H1 (cell line): ENCODE results near the gene NGFR. TPM values are rescaled to one million over a fixed set of nuclear protein-coding genes. Genes with fewer than 3 reads are reported as not detected.

ENCODE experiments used
- CTCF ChIA-PET: fragments of 300-600 bp; sonication (Branson Sonifier 250); formaldehyde crosslinking; loops from one replicate; lab custom pipeline; 2021; ENCODE audit not compliant: partially characterized antibody; lab: Charles Lee
- POLR2A ChIA-PET: fragments of 300-600 bp; sonication (Branson Sonifier 250); formaldehyde crosslinking; loops from one replicate; lab custom pipeline; 2021; ENCODE audit warnings: inconsistent platforms; ENCODE audit not compliant: partially characterized antibody; lab: Charles Lee
- DNase-seq, 2 experiments: peaks; one replicate each; pipeline versions ENCODE4 v3.0.0 to v3.0.0-alpha.2; 2010 to 2022; ENCODE audit warnings: low spot score in 2 of 2, low read depth in 1 of 2, mixed read lengths in 1 of 2
- FAIRE-seq: peaks from 2 replicates; lab custom pipeline; 2011; peaks lifted over from hg19 to GRCh38; lab: Jason Lieb, UNC
- H2AFZ ChIP-seq: 2 replicates; pipeline ENCODE4 v1.8.1; 2012; ENCODE audit warnings: low read length, inconsistent platforms
- H2AK5ac ChIP-seq: 2 replicates; pipeline ENCODE4 v1.6.1; 2013; ENCODE audit warnings: low read depth, low read length
- H2BK120ac ChIP-seq: replicated peaks from 2 replicates; pipeline ENCODE3; 2013; ENCODE audit warnings: low read depth, low read length, inconsistent platforms
- H2BK12ac ChIP-seq: 2 replicates; pipeline ENCODE4 v1.6.1; 2013; ENCODE audit warnings: low read depth, low read length
- H2BK15ac ChIP-seq: 2 replicates; pipeline ENCODE4 v1.6.1; 2013; ENCODE audit warnings: low read length
- H2BK20ac ChIP-seq: 2 replicates; pipeline ENCODE4 v1.6.1; 2013; ENCODE audit warnings: low read length
- H2BK5ac ChIP-seq: 2 replicates; pipeline ENCODE4 v1.6.1; 2013; ENCODE audit warnings: low read depth, low read length
- H3K14ac ChIP-seq: 2 replicates; pipeline ENCODE4 v1.6.1; 2013; ENCODE audit warnings: inconsistent platforms; ENCODE audit not compliant: insufficient read length
- H3K18ac ChIP-seq: 2 replicates; pipeline ENCODE4 v1.6.1; 2013; ENCODE audit warnings: low read length; ENCODE audit errors: extremely low read depth
- H3K23ac ChIP-seq: 2 replicates; pipeline ENCODE4 v1.6.1; 2013; ENCODE audit warnings: inconsistent platforms; ENCODE audit not compliant: insufficient read length
- H3K23me2 ChIP-seq: 2 replicates; pipeline ENCODE4 v1.6.1; 2013; ENCODE audit warnings: low read depth, low read length
- H3K27ac ChIP-seq: 2 replicates; pipeline ENCODE4 v1.6.1; 2011; ENCODE audit warnings: low read depth, low read length, inconsistent platforms
- H3K27me3 ChIP-seq, 4 experiments: replicated peaks in 1 of 4; 1 replicate in 1 of 4; 2 replicates in 3 of 4; pipeline versions ENCODE4 v1.6.1 to v1.8.1; 2011 to 2013; ENCODE audit warnings: low read length in 3 of 4, mild to moderate bottlenecking in 3 of 4, inconsistent platforms in 2 of 4, mixed read lengths in 2 of 4, moderate library complexity in 1 of 4; ENCODE audit not compliant: control insufficient read depth in 3 of 4, insufficient read depth in 3 of 4; ENCODE audit errors: extremely low read depth in 1 of 4
- H3K36me3 ChIP-seq, 4 experiments: 2 replicates each; pipeline versions ENCODE4 v1.6.1 to v1.8.1; 2011 to 2013; ENCODE audit warnings: mild to moderate bottlenecking in 4 of 4, low read length in 3 of 4, moderate library complexity in 2 of 4, control low read depth in 1 of 4, inconsistent platforms in 1 of 4; ENCODE audit not compliant: insufficient read depth in 4 of 4, control insufficient read depth in 2 of 4
- H3K4ac ChIP-seq: replicated peaks from 2 replicates; pipeline ENCODE3; 2013; ENCODE audit warnings: low read length, low read depth, mixed read lengths, inconsistent platforms; ENCODE audit not compliant: insufficient read length
- H3K4me1 ChIP-seq, 4 experiments: replicated peaks in 1 of 4; 1 replicate in 1 of 4; 2 replicates in 3 of 4; pipeline versions ENCODE4 v1.6.1 to v1.8.1; 2011 to 2013; ENCODE audit warnings: low read length in 3 of 4, inconsistent platforms in 2 of 4, mixed read lengths in 1 of 4; ENCODE audit not compliant: insufficient read depth in 4 of 4, control insufficient read depth in 3 of 4
- H3K4me2 ChIP-seq, 2 experiments: 2 replicates each; pipeline versions ENCODE4 v1.6.1 to v1.8.1; 2011 to 2013; ENCODE audit warnings: low read depth in 2 of 2, low read length in 2 of 2, control low read depth in 1 of 2, inconsistent platforms in 1 of 2, mild to moderate bottlenecking in 1 of 2; ENCODE audit not compliant: insufficient read depth in 1 of 2
- H3K4me3 ChIP-seq, 4 experiments: fragments of 200-600, 300-600 bp in 1 of 4; sonication (generic), shearing (Covaris generic), sonication (Bioruptor Twin) in 1 of 4; 2 replicates each; pipeline versions ENCODE4 v1.5.1 to v1.8.1; 2011 to 2016; ENCODE audit warnings: low read length in 4 of 4, low read depth in 3 of 4, control low read depth in 2 of 4, inconsistent platforms in 2 of 4, mild to moderate bottlenecking in 2 of 4, mixed read lengths in 1 of 4, moderate library complexity in 1 of 4; ENCODE audit not compliant: insufficient read depth in 2 of 4; ENCODE audit errors: extremely low read depth in 1 of 4
- H3K56ac ChIP-seq: replicated peaks from 2 replicates; pipeline ENCODE3; 2013; ENCODE audit warnings: low read depth, mild to moderate bottlenecking, mixed read lengths, low read length, inconsistent platforms; ENCODE audit not compliant: insufficient read length
- H3K79me1 ChIP-seq: 2 replicates; pipeline ENCODE4 v1.6.1; 2013; ENCODE audit warnings: low read depth, low read length, control low read depth
- H3K79me2 ChIP-seq, 2 experiments: 2 replicates each; pipeline versions ENCODE4 v1.6.1 to v1.8.1; 2012 to 2013; ENCODE audit warnings: low read length in 2 of 2, mild to moderate bottlenecking in 2 of 2, inconsistent platforms in 1 of 2; ENCODE audit not compliant: insufficient read depth in 2 of 2, control insufficient read depth in 1 of 2
- H3K9ac ChIP-seq, 4 experiments: replicated peaks in 1 of 4; 1 replicate in 1 of 4; 2 replicates in 3 of 4; pipeline versions ENCODE4 v1.6.1 to v1.8.1; 2011 to 2013; ENCODE audit warnings: low read depth in 3 of 4, low read length in 3 of 4, control low read depth in 2 of 4, mild to moderate bottlenecking in 2 of 4, moderate library complexity in 2 of 4, inconsistent platforms in 1 of 4; ENCODE audit errors: extremely low read depth in 1 of 4
- H3K9me3 ChIP-seq, 2 experiments: 2 replicates each; pipeline versions ENCODE4 v1.6.1 to v1.8.1; 2012 to 2013; ENCODE audit warnings: mild to moderate bottlenecking in 2 of 2, moderate library complexity in 2 of 2, control low read depth in 1 of 2, inconsistent platforms in 1 of 2, low read depth in 1 of 2, low read length in 1 of 2, mixed read lengths in 1 of 2; ENCODE audit not compliant: insufficient read depth in 2 of 2
- H4K20me1 ChIP-seq, 2 experiments: replicated peaks in 1 of 2; 2 replicates each; pipeline versions ENCODE3 to v1.8.1; 2011 to 2013; ENCODE audit warnings: inconsistent platforms in 2 of 2, low read length in 2 of 2, mild to moderate bottlenecking in 1 of 2; ENCODE audit not compliant: insufficient read depth in 2 of 2, control insufficient read depth in 1 of 2
- H4K5ac ChIP-seq: 2 replicates; pipeline ENCODE4 v1.6.1; 2013; ENCODE audit warnings: low read length, low read depth, mixed read lengths, inconsistent platforms; ENCODE audit not compliant: insufficient read length
- H4K8ac ChIP-seq: 2 replicates; pipeline ENCODE4 v1.8.0; 2013; ENCODE audit warnings: mild to moderate bottlenecking, moderate library complexity, low read length, inconsistent platforms; ENCODE audit not compliant: insufficient read depth; ENCODE audit errors: extremely low read depth
- H4K91ac ChIP-seq: replicated peaks from 2 replicates; pipeline ENCODE3; 2013; ENCODE audit warnings: low read length, mixed read lengths, inconsistent platforms; ENCODE audit not compliant: insufficient read length
- KDM1A ChIP-seq: fragments of 200-600, 300-600 bp; sonication (generic); IDR thresholded peaks from 2 replicates; pipeline ENCODE4 v1.7.1; 2016; ENCODE audit warnings: mild to moderate bottlenecking, low read length, borderline replicate concordance
- POLR2AphosphoS5 ChIP-seq: IDR thresholded peaks from 2 replicates; pipeline ENCODE4 v1.6.1; 2011; ENCODE audit warnings: low read depth, low read length
- SIN3A ChIP-seq, 2 experiments: IDR thresholded peaks in 1 of 2; conservative IDR thresholded peaks in 1 of 2; 2 replicates each; pipeline ENCODE4 v1.6.1; 2011 to 2012; ENCODE audit warnings: low read length in 2 of 2, improper control_type of control experiment in 1 of 2, low read depth in 1 of 2, mild to moderate bottlenecking in 1 of 2
- SP4 ChIP-seq: IDR thresholded peaks from 2 replicates; pipeline ENCODE4 v1.6.1; 2012; ENCODE audit warnings: low read length, inconsistent platforms
- SUZ12 ChIP-seq: fragments of 200-600 bp; sonication (generic); IDR thresholded peaks from 2 replicates; pipeline ENCODE4 v1.6.1; 2012; ENCODE audit warnings: mild to moderate bottlenecking, inconsistent platforms, low read length, moderate library complexity, mixed read lengths
- TEAD4 ChIP-seq: IDR thresholded peaks from 2 replicates; pipeline ENCODE4 v1.6.1; 2012; ENCODE audit warnings: low read depth, low read length, inconsistent platforms, mixed read lengths
- ZNF274 ChIP-seq: IDR thresholded peaks from 2 replicates; pipeline ENCODE4 v1.7.0; 2012; ENCODE audit warnings: low read length, borderline replicate concordance; ENCODE audit errors: extremely low read depth
- WGBS, 2 experiments: shearing (Covaris generic) in 1 of 2; methylation state at CpG; one replicate each; pipeline versions ENCODE4 v1.1.6 to v1.1.7; 2013 to 2015; ENCODE audit warnings: low lambda C conversion rate in 2 of 2, mixed read lengths in 2 of 2, inconsistent platforms in 1 of 2, low coverage in 1 of 2, missing lambda C conversion rate in 1 of 2; ENCODE audit not compliant: insufficient replicate concordance in 2 of 2, insufficient coverage in 1 of 2, insufficient read length in 1 of 2; ENCODE audit errors: extremely low coverage in 1 of 2, missing lambda C conversion rate in 1 of 2; 5-methylcytosine and 5-hydroxymethylcytosine counted together
- polyA plus RNA-seq, 7 experiments: library from polyadenylated mRNA; depleted of rRNA in 3 of 7; stranded (reverse) in 5 of 7; unstranded in 2 of 7; fragments of >200 nt in 5 of 7; fragments of 200-250 nt in 2 of 7; gene quantifications; 1 replicate in 5 of 7; 2 replicates in 1 of 7; 4 replicates in 1 of 7; pipeline versions ENCODE4 v1.2.1 to v1.2.3, GENCODE V29; 2011 to 2013; ENCODE audit warnings: missing spikeins in 2 of 7, mixed read lengths in 2 of 7
- total RNA-seq: library from RNA; stranded (reverse); fragmentation: NEBNext Ultra II Directional; extraction: Animal tissue kit (Norgen Biotek cat#: 25700); gene quantifications from 2 replicates; pipeline ENCODE4 v1.2.1, GENCODE V29; 2021
- TF ChIP-seq, protein P1 (sequence below): IDR thresholded peaks from 2 replicates; pipeline ENCODE4 v1.6.1; 2011; ENCODE audit warnings: low read length, improper control_type of control experiment
- TF ChIP-seq, protein P2 (sequence below): IDR thresholded peaks from 2 replicates; pipeline ENCODE4 v1.6.1; 2012; ENCODE audit warnings: inconsistent platforms
- TF ChIP-seq, protein P3 (sequence below): IDR thresholded peaks from 2 replicates; pipeline ENCODE4 v1.6.1; 2012; ENCODE audit warnings: low read length, inconsistent platforms

The NGFR gene
- total and polyA plus RNA-seq, 2 of the 8 experiments (the other 6 are each of a cell fraction or from before 2014, with no cell fraction given): 8.1 to 10.3 TPM

- no peak overlapping the region for H4K8ac ChIP-seq
- H3K4me3 ChIP-seq: no peak overlapping the region
- no peaks in the 10 kb centered on the region for H3K79me1 ChIP-seq
- peaks cover 2% of the 10 kb centered on the region; the same call in 1 of the 2 replicates for H3K23me2 ChIP-seq
- no peak overlapping the region for H3K4ac ChIP-seq
- no peak overlapping the region for H2BK5ac ChIP-seq
- H3K4me2 ChIP-seq: no peak overlapping the region
- no peaks in the 10 kb centered on the region for H3K79me2 ChIP-seq
- H3K4me1 ChIP-seq: peaks cover 22 to 63% (median 41%) of the 10 kb centered on the region in 4 experiments
- H3K9ac ChIP-seq: no peak overlapping the region
- H2BK12ac ChIP-seq: no peak overlapping the region
- H4K91ac ChIP-seq: no peak overlapping the region
- CTCF ChIA-PET: interaction anchor here (0.7 to 15.4 kb wide), 11 partner anchors 12 to 104 kb away, joined by 3 to 210 read pairs (median 15); partner anchors contain the start of gene NGFR
- no peak overlapping the region for H3K27ac ChIP-seq
- no peaks in the 10 kb centered on the region; a peak in 1 of 8 replicates for H3K36me3 ChIP-seq
- DNase-seq: no peak
- no peak for FAIRE-seq
- peaks cover 0 to 1% (median 0%) of the 10 kb centered on the region in 4 experiments; a peak in 1 of 7 replicates for H3K27me3 ChIP-seq
- H3K23ac ChIP-seq: no peak overlapping the region
- no peaks in the 10 kb centered on the region for H3K9me3 ChIP-seq
- no peak overlapping the region for H3K14ac ChIP-seq
- H4K20me1 ChIP-seq: no peaks in the 10 kb centered on the region
- H2BK120ac ChIP-seq: no peak overlapping the region
- no peak overlapping the region for H2BK15ac ChIP-seq
- no peak overlapping the region for H2BK20ac ChIP-seq
- POLR2A ChIA-PET: interaction anchor here (0.7 to 1.3 kb wide), 2 partner anchors 14 to 34 kb away, joined by 3 read pairs; no protein-coding TSS in a partner anchor
- no peak overlapping the region for H2AK5ac ChIP-seq
- 90% methylated on average over 14 of the region's 16 CpGs; no CpG with 5 or more reads in 1 of the 2 experiments for WGBS, 2 experiments
- no peak overlapping the region for H3K18ac ChIP-seq
- no peak overlapping the region for H3K56ac ChIP-seq
- no peak overlapping the region for H4K5ac ChIP-seq
- H2AFZ ChIP-seq: no peak overlapping the region
- TF ChIP-seq TEAD4 (no peak), SIN3A (conservative IDR thresholded peaks at IDR 0.05 in 1 of 2, IDR thresholded peaks at IDR 0.05 in 1 of 2; ENCODE audit: low read depth in 1 of 2, low read length in 2 of 2) (no peak), KDM1A (no peak), ZNF274 (no peak), SUZ12 (no peak), SP4 (no peak), POLR2AphosphoS5 (no peak)
- TF ChIP-seq, protein P1, sequence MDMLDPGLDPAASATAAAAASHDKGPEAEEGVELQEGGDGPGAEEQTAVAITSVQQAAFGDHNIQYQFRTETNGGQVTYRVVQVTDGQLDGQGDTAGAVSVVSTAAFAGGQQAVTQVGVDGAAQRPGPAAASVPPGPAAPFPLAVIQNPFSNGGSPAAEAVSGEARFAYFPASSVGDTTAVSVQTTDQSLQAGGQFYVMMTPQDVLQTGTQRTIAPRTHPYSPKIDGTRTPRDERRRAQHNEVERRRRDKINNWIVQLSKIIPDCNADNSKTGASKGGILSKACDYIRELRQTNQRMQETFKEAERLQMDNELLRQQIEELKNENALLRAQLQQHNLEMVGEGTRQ: no peak
- TF ChIP-seq, protein P2, sequence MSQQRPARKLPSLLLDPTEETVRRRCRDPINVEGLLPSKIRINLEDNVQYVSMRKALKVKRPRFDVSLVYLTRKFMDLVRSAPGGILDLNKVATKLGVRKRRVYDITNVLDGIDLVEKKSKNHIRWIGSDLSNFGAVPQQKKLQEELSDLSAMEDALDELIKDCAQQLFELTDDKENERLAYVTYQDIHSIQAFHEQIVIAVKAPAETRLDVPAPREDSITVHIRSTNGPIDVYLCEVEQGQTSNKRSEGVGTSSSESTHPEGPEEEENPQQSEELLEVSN: no peak
- TF ChIP-seq, protein P3, sequence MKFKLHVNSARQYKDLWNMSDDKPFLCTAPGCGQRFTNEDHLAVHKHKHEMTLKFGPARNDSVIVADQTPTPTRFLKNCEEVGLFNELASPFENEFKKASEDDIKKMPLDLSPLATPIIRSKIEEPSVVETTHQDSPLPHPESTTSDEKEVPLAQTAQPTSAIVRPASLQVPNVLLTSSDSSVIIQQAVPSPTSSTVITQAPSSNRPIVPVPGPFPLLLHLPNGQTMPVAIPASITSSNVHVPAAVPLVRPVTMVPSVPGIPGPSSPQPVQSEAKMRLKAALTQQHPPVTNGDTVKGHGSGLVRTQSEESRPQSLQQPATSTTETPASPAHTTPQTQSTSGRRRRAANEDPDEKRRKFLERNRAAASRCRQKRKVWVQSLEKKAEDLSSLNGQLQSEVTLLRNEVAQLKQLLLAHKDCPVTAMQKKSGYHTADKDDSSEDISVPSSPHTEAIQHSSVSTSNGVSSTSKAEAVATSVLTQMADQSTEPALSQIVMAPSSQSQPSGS: no peak
Measured at GRCh38 chr17:49511810-49512209, 16.7 kb downstream of the NGFR start.
